HEK293 (cell line): ENCODE results near the gene SNRPB2.

Experiments used
- CTCF ChIP-seq: fragments of 450-650 bp; formaldehyde crosslinking; IDR thresholded peaks from 2 replicates; pipeline ENCODE4 v1.5.1; 2016; ENCODE audit warnings: missing biosample characterization, missing genetic modification characterization
- YY1 ChIP-seq: fragments of 450-650 bp; formaldehyde crosslinking; IDR thresholded peaks from 2 replicates; pipeline ENCODE4 v1.5.1; 2018; ENCODE audit warnings: missing biosample characterization, missing genetic modification characterization
- ZNF112 ChIP-seq: fragments of 450-650 bp; formaldehyde crosslinking; IDR thresholded peaks from 2 replicates; pipeline ENCODE4 v1.5.0; 2017; ENCODE audit warnings: missing biosample characterization, missing genetic modification characterization
- ZNF146 ChIP-seq: fragments of 450-650 bp; formaldehyde crosslinking; IDR thresholded peaks from 2 replicates; pipeline ENCODE4 v1.5.1; 2016; ENCODE audit warnings: missing biosample characterization, missing genetic modification characterization
- ZNF398 ChIP-seq: fragments of 450-650 bp; formaldehyde crosslinking; IDR thresholded peaks from 2 replicates; pipeline ENCODE4 v1.5.1; 2017; ENCODE audit warnings: missing biosample characterization, missing genetic modification characterization
- ZNF416 ChIP-seq: fragments of 450-650 bp; formaldehyde crosslinking; IDR thresholded peaks from 2 replicates; pipeline ENCODE4 v1.5.1; 2016; ENCODE audit warnings: missing biosample characterization, missing genetic modification characterization
- ZNF530 ChIP-seq: fragments of 450-650 bp; formaldehyde crosslinking; IDR thresholded peaks from 2 replicates; pipeline ENCODE4 v1.5.1; 2016; ENCODE audit warnings: low read depth, missing biosample characterization, missing genetic modification characterization
- ZNF558 ChIP-seq: fragments of 450-650 bp; formaldehyde crosslinking; IDR thresholded peaks from 2 replicates; pipeline ENCODE4 v1.5.1; 2016; ENCODE audit warnings: missing biosample characterization, missing genetic modification characterization
- ZNF626 ChIP-seq: fragments of 450-650 bp; sonication (Bioruptor Pico); formaldehyde crosslinking; IDR thresholded peaks from 2 replicates; pipeline ENCODE4 v1.5.1; 2018; ENCODE audit warnings: missing biosample characterization, missing genetic modification characterization, inconsistent platforms
- ZSCAN18 ChIP-seq: fragments of 450-650 bp; formaldehyde crosslinking; IDR thresholded peaks from 2 replicates; pipeline ENCODE4 v1.5.1; 2016; ENCODE audit warnings: missing biosample characterization, missing genetic modification characterization

GRCh38 chr20:16752082-16752481, 22.3 kb downstream of the SNRPB2 start:
- TF ChIP-seq YY1 (tag by site-specific recombination) (no peak), CTCF (tag by site-specific recombination) (no peak), ZSCAN18 (tag by site-specific recombination) (no peak), ZNF530 (no peak), ZNF558 (no peak), ZNF416 (no peak), ZNF626 (tag by site-specific recombination) (no peak), ZNF398 (tag by site-specific recombination) (no peak), ZNF112 (tag by site-specific recombination) (no peak), ZNF146 (no peak)
